Vagina (tissue), 2 donors: ENCODE measurements around the gene SACM1L. TPM values are rescaled to one million over a fixed set of nuclear protein-coding genes. Genes with fewer than 3 reads are reported as not detected.

ENCODE experiments used
- DNase-seq, 2 donors: peaks; one replicate each; pipeline ENCODE4 v3.0.0-alpha.2; 2017; ENCODE audit errors: extremely low spot score in 2 of 2
- H3K27ac ChIP-seq: fragments of 200-600 bp; sonication (generic); one replicate; pipeline ENCODE4 v1.5.1; 2019
- H3K27me3 ChIP-seq: fragments of 200-600 bp; sonication (generic); one replicate; pipeline ENCODE4 v1.5.1; 2019
- H3K36me3 ChIP-seq, 2 donors: fragments of 200-600 bp; sonication (generic); one replicate each; pipeline ENCODE4 v1.5.1; 2017 to 2019
- H3K4me1 ChIP-seq: fragments of 200-600 bp; sonication (generic); one replicate; pipeline ENCODE4 v1.5.1; 2019
- H3K4me3 ChIP-seq, 2 donors: fragments of 200-600 bp; sonication (generic); 1 replicate in 1 of 2; 2 replicates in 1 of 2; pipeline ENCODE4 v1.5.1; 2016 to 2019
- H3K9me3 ChIP-seq: fragments of 200-600 bp; sonication (generic); one replicate; pipeline ENCODE4 v1.5.1; 2019
- CTCF ChIP-seq, 3 experiments: fragments of 450-650 bp in 2 of 3; fragments of 200-600 bp in 1 of 3; sonication (generic) in 1 of 3; IDR thresholded peaks; one replicate each; pipeline ENCODE4 v1.5.1; 2017 to 2019; ENCODE audit warnings: antibody characterized with exemption in 3 of 3, mild to moderate bottlenecking in 2 of 3, moderate library complexity in 2 of 3
- POLR2A ChIP-seq, 2 donors: fragments of 450-650 bp; IDR thresholded peaks; one replicate each; pipeline ENCODE4 v1.6.1; 2017; ENCODE audit warnings: antibody characterized with exemption in 2 of 2, mild to moderate bottlenecking in 2 of 2, moderate library complexity in 2 of 2
- POLR2AphosphoS5 ChIP-seq, 2 donors: sonication (generic); formaldehyde crosslinking; IDR thresholded peaks; one replicate each; pipeline ENCODE4 v1.9.0; 2017; ENCODE audit warnings: antibody characterized with exemption in 2 of 2, mild to moderate bottlenecking in 2 of 2, low read depth in 1 of 2; ENCODE audit not compliant: insufficient read depth in 1 of 2
- intact Hi-C: fragments of 100-400 bp; cut with DNase I; formaldehyde crosslinking; loops from one replicate; pipeline ENCODE4 v1.15.1; 2023
- total RNA-seq: library from RNA; depleted of rRNA; stranded (reverse); fragments of >200 nt; gene quantifications from one replicate; pipeline ENCODE4 v1.2.3, GENCODE V29; 2016

The SACM1L gene
- total RNA-seq, 1 donor from 2014 or later, result 32.7 TPM

- H3K4me3 ChIP-seq, result no peak overlapping the region
- peaks cover 0 to 90% of the 10 kb centered on the region in 2 donors for H3K36me3 ChIP-seq
- no peak overlapping the region for H3K27ac ChIP-seq
- intact Hi-C loops, result no loop called here
- H3K9me3 ChIP-seq, result no peaks in the 10 kb centered on the region
- no peak for DNase-seq
- no peaks in the 10 kb centered on the region for H3K27me3 ChIP-seq
- no peak for TF ChIP-seq POLR2A (IDR thresholded peaks at IDR 0.05)
- no peak for TF ChIP-seq CTCF (IDR thresholded peaks at IDR 0.05)
- TF ChIP-seq POLR2AphosphoS5 (IDR thresholded peaks at IDR 0.05; ENCODE audit: insufficient read depth in 1 of 2, low read depth in 1 of 2), result no peak
- no peaks in the 10 kb centered on the region for H3K4me1 ChIP-seq
Measured at GRCh38 chr3:45739991-45740390, 50.8 kb downstream of the SACM1L start.

- intact Hi-C loops, result no loop called here
- Histone ChIP-seq H3K9me3 (no peaks in the 10 kb centered on the region), H3K27ac (no peak overlapping the region), H3K27me3 (no peaks in the 10 kb centered on the region), H3K36me3 (peaks cover 0 to 90% of the 10 kb centered on the region in 2 donors), H3K4me1 (no peaks in the 10 kb centered on the region), H3K4me3 (no peak overlapping the region)
- TF ChIP-seq POLR2A (IDR thresholded peaks at IDR 0.05) (no peak), CTCF (IDR thresholded peaks at IDR 0.05) (no peak), POLR2AphosphoS5 (IDR thresholded peaks at IDR 0.05; ENCODE audit: insufficient read depth in 1 of 2, low read depth in 1 of 2) (no peak)
- DNase-seq, result no peak
Measured at GRCh38 chr3:45741247-45741646, 52.1 kb downstream of the SACM1L start.

- Histone ChIP-seq H3K9me3 (no peaks in the 10 kb centered on the region), H3K4me1 (no peaks in the 10 kb centered on the region), H3K27me3 (no peaks in the 10 kb centered on the region), H3K4me3 (no peak overlapping the region), H3K27ac (no peak overlapping the region), H3K36me3 (peaks cover 0 to 90% of the 10 kb centered on the region in 2 donors)
- TF ChIP-seq POLR2A (IDR thresholded peaks at IDR 0.05), result no peak
- TF ChIP-seq POLR2AphosphoS5 (IDR thresholded peaks at IDR 0.05; ENCODE audit: insufficient read depth in 1 of 2, low read depth in 1 of 2), result no peak
- TF ChIP-seq CTCF (IDR thresholded peaks at IDR 0.05), result no peak
- intact Hi-C loops, result no loop called here
- DNase-seq, result no peak
Measured at GRCh38 chr3:45741742-45742460, 52.7 kb downstream of the SACM1L start.

GRCh38 chr3:45742461-45743089 is 53.4 kb downstream of the SACM1L start:
- DNase-seq, result no peak
- peaks cover 0 to 90% of the 10 kb centered on the region in 2 donors for H3K36me3 ChIP-seq
- H3K27ac ChIP-seq, result no peak overlapping the region
- H3K27me3 ChIP-seq, result no peaks in the 10 kb centered on the region
- no peaks in the 10 kb centered on the region for H3K9me3 ChIP-seq
- TF ChIP-seq POLR2AphosphoS5 (IDR thresholded peaks at IDR 0.05; ENCODE audit: insufficient read depth in 1 of 2, low read depth in 1 of 2), result no peak
- TF ChIP-seq CTCF (IDR thresholded peaks at IDR 0.05), result no peak
- no peak for TF ChIP-seq POLR2A (IDR thresholded peaks at IDR 0.05)
- intact Hi-C loops, result no loop called here
- no peak overlapping the region for H3K4me3 ChIP-seq
- H3K4me1 ChIP-seq, result no peaks in the 10 kb centered on the region
